ENCODE data around the gene ESAM. TPM values are rescaled to one million over a fixed set of nuclear protein-coding genes. Genes with fewer than 3 reads are reported as not detected.

ESAM gene
- total and polyA plus RNA-seq, 4 donors: 4.0 to 15.6 (median 9.9) TPM

GRCh38 chr11:124719534-124719933 lies 42.6 kb downstream of the ESAM start:
- Histone ChIP-seq H3K27me3 (ENCODE audit: control insufficient read depth in 4 of 4, insufficient read depth in 4 of 4, low read length in 3 of 4) (peaks cover 0 to 16% (median 3%) of the 10 kb centered on the region in 4 donors), H3K36me3 (ENCODE audit: control insufficient read depth in 4 of 4, insufficient read depth in 3 of 4, low read depth in 1 of 4, low read length in 3 of 4) (no peaks in the 10 kb centered on the region)
- DNase-seq (ENCODE audit: low spot score): no peak

More at GRCh38 chr11:124719534-124719933, 42.6 kb downstream of the ESAM start:
- Histone ChIP-seq H3K9ac (ENCODE audit: low read depth in 1 of 2, low read length in 2 of 2) (no peak overlapping the region), H3K4me3 (ENCODE audit: low read depth in 1 of 3, low read length in 3 of 3) (no peak overlapping the region), H3K27ac (ENCODE audit: low read depth in 1 of 2, low read length in 2 of 2) (no peak overlapping the region), H3K4me1 (ENCODE audit: control insufficient read depth in 4 of 4, insufficient read depth in 4 of 4, low read length in 3 of 4) (peaks cover 0 to 11% (median 8%) of the 10 kb centered on the region in 4 donors), H3K9me3 (ENCODE audit: control insufficient read depth in 4 of 4, low read length in 3 of 4) (no peaks in the 10 kb centered on the region)
- TF ChIP-seq RAD21 (IDR thresholded peaks at IDR 0.05) (no peak), TAF1 (conservative IDR thresholded peaks at IDR 0.05) (no peak), FOXA1 (IDR thresholded peaks at IDR 0.05) (no peak), HNF4A (conservative IDR thresholded peaks at IDR 0.05) (no peak), GABPA (IDR thresholded peaks at IDR 0.05 in 1 of 2, conservative IDR thresholded peaks at IDR 0.05 in 1 of 2) (no peak), RXRA (IDR thresholded peaks at IDR 0.05) (no peak), EGR1 (IDR thresholded peaks at IDR 0.05; ENCODE audit: low read depth in 2 of 2) (no peak), SP1 (IDR thresholded peaks at IDR 0.05) (no peak), MAX (IDR thresholded peaks at IDR 0.05) (no peak), YY1 (IDR thresholded peaks at IDR 0.05) (no peak), ATF3 (IDR thresholded peaks at IDR 0.05) (no peak), ZBTB33 (IDR thresholded peaks at IDR 0.05) (no peak), JUND (IDR thresholded peaks at IDR 0.05) (no peak), CTCF (IDR thresholded peaks at IDR 0.05; ENCODE audit: low read depth, low read length, missing input control) (no peak), REST (IDR thresholded peaks at IDR 0.05) (no peak), NR2F2 (IDR thresholded peaks at IDR 0.05) (no peak), HNF4G (IDR thresholded peaks at IDR 0.05) (no peak), FOXA2 (IDR thresholded peaks at IDR 0.05) (no peak)
- WGBS: 41% methylated on average over 2 of the region's 2 CpGs

All from liver (tissue), 9 donors.